NCI-H2227 (cell line): ENCODE measurements around the gene ADI1.
"Not testable (repeated sequence)": the region's sequence is repeated elsewhere in the genome, so short reads cannot be mapped to it uniquely, and the experiment has no call there.

Experiments used
- DNase-seq: peaks from one replicate; lab custom pipeline; 2025; ENCODE audit not compliant: unreplicated experiment; lab: John Stamatoyannopoulos, UW

Gene ADI1

DNA sequence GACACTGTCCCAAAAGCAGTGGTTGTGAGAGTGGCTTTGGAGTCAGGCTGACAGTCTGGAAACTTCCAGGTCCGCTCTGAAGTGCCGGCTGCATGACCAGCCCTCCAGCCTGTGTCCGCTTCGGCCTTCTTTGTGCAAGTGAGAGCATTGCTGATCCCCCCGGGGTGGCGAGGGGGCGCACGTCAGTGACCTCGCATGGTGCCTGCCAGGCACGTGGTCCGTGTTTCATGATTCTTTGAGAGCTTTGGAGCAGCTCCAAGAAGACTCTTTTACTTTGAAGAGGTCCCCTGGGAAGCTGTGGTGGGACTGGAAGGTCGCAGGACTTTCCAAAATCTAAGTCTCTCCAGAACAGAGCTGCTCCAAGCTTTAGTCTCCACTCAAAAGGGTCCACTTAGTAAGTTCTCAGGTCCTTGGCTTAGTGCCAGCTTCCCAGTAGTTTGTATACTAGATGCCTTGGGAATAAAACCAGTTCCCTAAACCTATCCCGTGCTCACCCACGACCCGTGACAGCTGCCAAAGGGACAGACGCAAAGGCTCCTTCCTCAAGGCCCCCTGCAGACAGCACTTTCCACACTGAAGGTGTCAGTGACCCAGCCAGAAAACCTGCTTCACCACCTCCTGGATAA lies 68.8 kb downstream of the ADI1 start:
- no peak for DNase-seq

DNA sequence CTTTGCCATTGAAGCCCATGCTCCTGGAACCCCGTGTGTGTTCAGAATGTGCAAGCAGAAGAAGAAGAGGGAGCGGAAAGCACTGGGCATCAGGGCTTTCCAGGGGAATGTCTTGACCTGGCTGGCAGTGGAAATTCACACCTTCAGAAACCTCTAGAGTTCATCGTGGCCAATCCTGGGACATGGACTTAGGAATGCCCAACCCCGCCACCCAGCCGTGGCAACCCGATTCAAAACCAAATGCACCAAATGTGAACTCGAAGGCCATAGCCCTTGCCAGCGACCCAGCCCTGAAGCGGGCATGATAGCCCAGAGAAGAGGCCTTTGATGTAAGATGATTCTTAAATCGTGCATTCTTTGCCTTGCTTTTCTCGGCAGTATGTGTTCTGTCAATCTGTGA lies 69.4 kb downstream of the ADI1 start:
- no peak for DNase-seq

DNA sequence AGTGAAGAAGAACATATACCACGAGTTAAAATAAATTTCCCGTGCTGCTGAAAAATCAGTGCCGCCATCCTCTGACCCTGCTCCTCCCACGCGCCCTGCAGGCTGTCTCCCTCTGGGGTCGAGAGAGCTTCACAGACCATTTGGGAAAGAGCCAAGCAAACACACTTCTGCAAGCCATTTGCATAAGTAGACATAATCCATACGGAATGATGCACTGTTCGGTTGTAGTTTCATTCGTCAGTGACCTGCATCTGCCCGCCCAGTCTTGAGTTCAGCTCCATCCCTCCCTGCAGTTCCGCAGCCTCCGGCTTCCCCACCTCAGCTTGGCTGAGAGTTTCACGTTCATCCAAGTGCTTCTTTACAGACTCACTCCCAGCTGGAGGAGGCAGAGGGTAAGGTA lies 70.2 kb downstream of the ADI1 start:
- DNase-seq = no peak

DNA sequence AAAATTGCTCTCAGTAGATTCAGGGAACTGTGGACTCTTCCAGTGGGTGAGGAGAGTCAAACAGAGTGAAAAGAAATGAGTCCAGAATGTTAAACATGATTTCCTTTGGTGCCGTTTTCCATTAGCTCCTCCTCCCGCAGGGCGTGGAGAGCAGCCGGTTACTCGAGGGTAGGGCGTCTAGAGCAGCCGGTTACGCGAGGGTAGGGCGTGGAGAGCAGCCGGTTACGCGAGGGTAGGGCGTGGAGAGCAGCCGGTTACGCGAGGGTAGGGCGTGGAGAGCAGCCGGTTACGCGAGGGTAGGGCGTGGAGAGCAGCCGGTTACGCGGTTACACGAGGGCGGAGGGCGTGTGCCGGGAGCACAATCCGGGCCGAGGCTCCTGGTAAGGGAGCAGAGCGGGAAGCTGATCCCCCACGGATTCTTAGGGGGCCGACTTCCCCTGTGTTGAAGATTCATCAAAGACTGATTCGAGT lies 70.9 kb downstream of the ADI1 start:
- DNase-seq = not testable (repeated sequence)

DNA sequence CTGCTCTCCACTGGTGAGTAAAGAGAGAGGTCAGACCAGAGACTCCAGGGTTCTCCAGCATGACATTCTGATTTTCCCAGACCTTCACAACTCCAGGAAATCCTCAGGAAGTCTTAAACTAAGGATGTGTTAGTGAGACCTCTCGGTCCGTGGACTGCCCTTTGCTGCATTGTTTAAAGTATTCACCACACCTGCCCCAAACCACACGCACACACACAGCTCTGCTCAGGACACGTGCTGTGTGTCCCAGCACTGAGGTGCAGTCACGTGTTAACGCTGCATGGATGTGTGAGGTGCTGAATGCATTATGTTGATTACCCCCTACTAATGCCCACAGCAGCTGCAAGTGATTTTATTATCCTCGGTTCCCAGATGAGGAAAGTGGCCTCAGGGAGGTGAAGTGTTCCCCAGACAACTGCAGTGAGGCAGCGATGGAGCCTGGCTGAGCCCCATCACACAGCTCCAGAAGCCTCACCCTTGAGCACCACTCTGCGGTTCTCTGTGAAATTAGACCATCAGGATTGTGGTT lies 71.5 kb downstream of the ADI1 start:
- no peak for DNase-seq
